Fibroblast of pulmonary artery (primary cell): Measurements from ENCODE around the gene HOXD3.

Source experiments
- DNase-seq: peaks from one replicate; pipeline ENCODE4 v3.0.0-alpha.2; 2010; ENCODE audit warnings: low read depth
- H3K4me3 ChIP-seq: replicated peaks from 2 replicates; pipeline ENCODE4 v1.5.1; 2011; ENCODE audit warnings: low read depth, mild to moderate bottlenecking, control low read depth, low read length, moderate library complexity
- CTCF ChIP-seq: IDR thresholded peaks from 2 replicates; pipeline ENCODE4 v1.5.1; 2011; ENCODE audit warnings: mild to moderate bottlenecking, control low read depth, low read length, inconsistent platforms; ENCODE audit errors: missing control alignments

The HOXD3 gene

GRCh38 chr2:176140513-176141317 lies 16.4 kb upstream of the HOXD3 start:
- DNase-seq, result peak; percentile 62
- H3K4me3 ChIP-seq, result peak overlapping the region; percentile 53
- TF ChIP-seq CTCF, result peak; percentile 61

- no peak for DNase-seq
- TF ChIP-seq CTCF, result no peak
- no peak overlapping the region for H3K4me3 ChIP-seq
These were observed 14.8 kb upstream of the HOXD3 start for GRCh38 chr2:176142281-176142680.

- no peak for TF ChIP-seq CTCF
- DNase-seq, result no peak
- no peak overlapping the region for H3K4me3 ChIP-seq
These were observed 11.8 kb upstream of the HOXD3 start for GRCh38 chr2:176145085-176145969.

- no peak overlapping the region for H3K4me3 ChIP-seq
- DNase-seq, result no peak
- no peak for TF ChIP-seq CTCF
These were observed 11.0 kb upstream of the HOXD3 start for GRCh38 chr2:176146101-176146500.

GRCh38 chr2:176146645-176147044 lies 10.5 kb upstream of the HOXD3 start:
- no peak for TF ChIP-seq CTCF
- no peak for DNase-seq

GRCh38 chr2:176147210-176147799 lies 9.8 kb upstream of the HOXD3 start:
- no peak for TF ChIP-seq CTCF
- no peak for DNase-seq
- no peak overlapping the region for H3K4me3 ChIP-seq

More at GRCh38 chr2:176146645-176147044, 10.5 kb upstream of the HOXD3 start:
- H3K4me3 ChIP-seq, result no peak overlapping the region
